ENCODE data around the gene SUN3.
"Not testable (repeated sequence)": the region's sequence is repeated elsewhere in the genome, so short reads cannot be mapped to it uniquely, and the experiment has no call there.

The SUN3 gene

DNA sequence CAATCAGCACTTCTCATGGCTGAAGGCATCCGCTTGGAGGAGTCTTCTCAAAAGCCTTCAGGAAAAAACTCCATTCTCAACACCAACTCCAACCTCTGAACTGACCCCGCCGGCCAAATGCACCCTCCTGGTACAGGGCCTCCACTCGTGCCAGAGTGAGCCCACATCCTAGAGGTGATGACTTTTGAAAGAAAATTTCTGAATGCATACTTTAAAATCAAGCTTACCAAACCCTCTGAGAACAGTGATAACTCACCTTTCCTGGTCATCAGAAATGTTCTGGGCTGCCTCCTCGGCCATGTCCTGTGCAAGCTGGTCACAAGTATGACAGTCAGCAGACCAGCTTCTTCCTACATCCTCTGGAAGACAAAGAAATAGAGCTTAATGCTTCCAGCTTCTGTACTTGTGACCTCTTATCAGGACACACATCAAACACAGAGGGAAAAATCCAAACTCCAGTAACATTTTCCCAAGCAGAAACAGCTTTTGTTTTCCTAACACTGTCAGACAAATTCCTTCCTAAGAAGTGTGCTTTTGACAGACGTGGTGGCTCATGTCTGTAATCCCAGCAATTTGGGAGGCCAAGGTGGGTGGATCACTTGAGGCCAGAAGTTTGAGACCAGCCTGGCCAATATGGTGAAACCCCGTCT, 80.6 kb downstream of the SUN3 start, which contains the start of gene PKD1L1:
Gene PKD1L1 (minus strand): TSS at position 326 of the 650 bp plus-strand sequence. CDS start 26 bp downstream, at position 300.
- no peak within 1 kb of the TSS for H3K4me3 ChIP-seq (ENCODE audit: low read depth, low read length)
- TF ChIP-seq, protein P1, sequence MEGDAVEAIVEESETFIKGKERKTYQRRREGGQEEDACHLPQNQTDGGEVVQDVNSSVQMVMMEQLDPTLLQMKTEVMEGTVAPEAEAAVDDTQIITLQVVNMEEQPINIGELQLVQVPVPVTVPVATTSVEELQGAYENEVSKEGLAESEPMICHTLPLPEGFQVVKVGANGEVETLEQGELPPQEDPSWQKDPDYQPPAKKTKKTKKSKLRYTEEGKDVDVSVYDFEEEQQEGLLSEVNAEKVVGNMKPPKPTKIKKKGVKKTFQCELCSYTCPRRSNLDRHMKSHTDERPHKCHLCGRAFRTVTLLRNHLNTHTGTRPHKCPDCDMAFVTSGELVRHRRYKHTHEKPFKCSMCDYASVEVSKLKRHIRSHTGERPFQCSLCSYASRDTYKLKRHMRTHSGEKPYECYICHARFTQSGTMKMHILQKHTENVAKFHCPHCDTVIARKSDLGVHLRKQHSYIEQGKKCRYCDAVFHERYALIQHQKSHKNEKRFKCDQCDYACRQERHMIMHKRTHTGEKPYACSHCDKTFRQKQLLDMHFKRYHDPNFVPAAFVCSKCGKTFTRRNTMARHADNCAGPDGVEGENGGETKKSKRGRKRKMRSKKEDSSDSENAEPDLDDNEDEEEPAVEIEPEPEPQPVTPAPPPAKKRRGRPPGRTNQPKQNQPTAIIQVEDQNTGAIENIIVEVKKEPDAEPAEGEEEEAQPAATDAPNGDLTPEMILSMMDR (IDR thresholded peaks at IDR 0.05; ENCODE audit: control insufficient read depth, extremely low read depth, insufficient read depth): no peak
- DNase-seq (ENCODE audit: low read depth): no peak

DNA sequence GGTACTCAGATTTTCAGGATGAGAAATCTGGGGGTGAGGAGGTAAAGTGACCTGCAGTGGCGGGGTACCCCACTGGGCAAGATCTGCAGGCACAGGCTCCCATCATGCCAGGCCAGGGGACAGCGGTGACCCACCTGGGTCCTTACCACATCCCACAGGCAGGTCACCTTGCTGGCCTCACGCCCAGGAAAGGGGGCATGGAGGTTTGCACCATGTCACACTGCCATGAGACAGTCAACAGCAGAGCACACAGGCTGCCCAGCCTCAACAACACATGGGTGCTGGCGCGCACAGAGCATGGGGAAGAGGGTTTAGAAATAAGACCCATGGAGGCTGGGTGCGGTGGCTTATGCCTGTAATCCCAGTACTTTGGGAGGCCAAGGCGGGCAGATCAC, 81.6 kb downstream of the SUN3 start:
- TF ChIP-seq, protein P1 (IDR thresholded peaks at IDR 0.05; ENCODE audit: control insufficient read depth, extremely low read depth, insufficient read depth): no peak
- no peak for DNase-seq (ENCODE audit: low read depth)
- no peak overlapping the region for H3K4me3 ChIP-seq (ENCODE audit: low read depth, low read length)

DNA sequence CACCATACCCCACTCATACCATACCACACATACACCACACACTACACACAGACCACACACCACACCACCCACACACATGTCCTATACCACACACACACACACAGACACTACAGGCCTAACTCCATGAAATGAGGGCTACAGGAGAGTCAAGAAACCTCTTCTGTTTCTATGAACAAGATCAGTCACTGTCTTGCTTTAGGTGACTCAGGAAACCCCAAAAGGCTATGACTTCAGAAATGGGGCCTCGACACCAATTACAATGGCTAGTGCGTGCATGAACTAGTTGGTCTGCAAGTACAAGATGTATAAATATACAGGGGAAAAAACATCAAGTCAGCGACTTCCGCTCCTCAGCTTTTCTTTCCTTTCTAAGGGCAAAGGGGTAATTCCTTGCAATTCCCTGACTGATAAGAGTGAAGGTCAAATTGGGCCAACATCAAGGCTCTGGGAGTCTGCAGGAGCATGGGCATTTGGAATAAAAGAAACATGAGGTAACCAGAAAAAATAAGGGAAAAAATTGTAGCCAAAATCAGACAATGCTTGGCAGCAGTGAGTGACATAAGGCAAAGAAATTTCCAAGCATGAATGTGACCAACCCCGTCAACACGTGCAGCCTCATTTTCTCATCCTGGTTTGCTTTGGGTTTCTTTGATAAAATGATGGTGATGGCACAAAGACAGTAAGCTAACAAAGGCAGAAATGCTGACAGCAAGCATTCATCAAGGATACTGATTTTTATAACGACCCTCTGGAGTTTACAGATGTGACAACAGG, 82.1 kb downstream of the SUN3 start:
- no peak overlapping the region for H3K4me3 ChIP-seq (ENCODE audit: low read depth, low read length)
- TF ChIP-seq, protein P1 (IDR thresholded peaks at IDR 0.05; ENCODE audit: control insufficient read depth, extremely low read depth, insufficient read depth): no peak
- DNase-seq (ENCODE audit: low read depth): no peak

DNA sequence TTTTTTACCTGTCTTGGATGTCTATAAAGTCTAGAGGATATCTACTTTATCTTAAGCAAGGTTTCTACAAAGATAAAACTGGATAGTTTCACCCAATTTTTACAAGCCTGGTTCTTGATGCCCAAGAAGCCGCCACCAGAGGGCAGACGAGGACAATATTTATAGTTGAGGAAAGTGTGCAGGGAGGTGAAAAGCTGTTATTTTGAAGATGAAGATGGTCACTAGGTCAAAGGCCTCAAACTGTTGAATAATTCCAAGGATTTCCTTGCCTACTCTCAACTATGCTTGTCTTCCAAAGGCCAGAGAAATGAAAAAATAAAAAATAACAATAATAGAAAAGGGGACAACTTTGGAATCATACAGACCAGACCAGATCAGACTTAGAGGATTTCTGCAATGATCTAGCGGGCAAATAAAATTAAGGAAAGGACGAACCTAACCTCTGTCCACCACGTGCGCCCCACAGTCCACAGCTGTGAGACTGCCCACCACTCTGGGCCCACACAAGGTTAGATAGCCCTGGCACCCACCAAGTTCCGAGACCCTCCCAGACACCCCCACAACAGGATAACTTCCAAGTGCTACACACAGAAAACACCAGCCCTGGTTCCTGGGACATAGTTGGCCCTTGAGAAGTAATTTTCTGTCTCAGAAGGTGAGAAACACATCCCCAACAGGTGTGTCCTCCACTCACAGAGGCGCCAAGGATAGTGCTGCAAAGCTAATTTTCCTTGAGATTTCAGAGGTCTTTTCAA, 83.5 kb downstream of the SUN3 start:
- no peak overlapping the region for H3K4me3 ChIP-seq (ENCODE audit: low read depth, low read length)
- peak; percentile 15 for DNase-seq (ENCODE audit: low read depth)
- TF ChIP-seq, protein P1 (IDR thresholded peaks at IDR 0.05; ENCODE audit: control insufficient read depth, extremely low read depth, insufficient read depth): peak; percentile 76

DNA sequence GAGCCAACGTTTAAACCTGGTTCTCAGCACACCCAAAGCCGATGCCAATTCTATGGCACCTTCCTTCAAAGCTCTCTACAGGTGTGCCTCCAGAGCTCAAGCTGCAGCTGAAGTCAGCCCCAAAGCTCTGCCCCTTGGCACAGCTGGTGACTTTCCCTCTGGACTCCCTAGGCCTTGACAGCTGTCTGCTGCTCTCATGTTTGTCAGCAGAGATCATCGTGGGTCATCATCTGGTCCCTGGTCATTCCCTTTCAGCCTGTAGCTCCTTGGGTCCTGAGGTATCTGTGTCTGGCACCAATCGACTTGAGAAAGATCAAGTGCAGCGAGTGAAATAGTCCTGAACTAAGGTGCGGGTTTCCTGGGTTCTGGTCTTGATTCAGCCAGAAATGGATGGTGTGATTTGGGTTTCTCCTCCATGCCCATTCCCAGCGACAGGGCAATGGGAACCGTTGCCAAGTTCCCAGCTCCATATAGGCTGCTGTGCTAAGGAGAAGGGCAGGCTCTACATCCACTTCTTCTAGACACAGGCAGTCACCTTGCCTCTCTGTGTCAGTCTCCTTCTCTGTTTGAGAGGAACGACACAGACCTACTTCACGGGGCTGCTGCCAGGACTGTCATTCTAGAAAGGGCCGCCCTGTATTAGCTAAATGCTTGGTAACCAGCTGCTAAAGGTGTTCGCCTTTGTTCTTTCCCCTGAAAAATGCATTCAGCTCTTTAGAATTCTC, 84.2 kb downstream of the SUN3 start:
- TF ChIP-seq, protein P1 (IDR thresholded peaks at IDR 0.05; ENCODE audit: control insufficient read depth, extremely low read depth, insufficient read depth): no peak
- H3K4me3 ChIP-seq (ENCODE audit: low read depth, low read length): no peak overlapping the region
- no peak for DNase-seq (ENCODE audit: low read depth)

DNA sequence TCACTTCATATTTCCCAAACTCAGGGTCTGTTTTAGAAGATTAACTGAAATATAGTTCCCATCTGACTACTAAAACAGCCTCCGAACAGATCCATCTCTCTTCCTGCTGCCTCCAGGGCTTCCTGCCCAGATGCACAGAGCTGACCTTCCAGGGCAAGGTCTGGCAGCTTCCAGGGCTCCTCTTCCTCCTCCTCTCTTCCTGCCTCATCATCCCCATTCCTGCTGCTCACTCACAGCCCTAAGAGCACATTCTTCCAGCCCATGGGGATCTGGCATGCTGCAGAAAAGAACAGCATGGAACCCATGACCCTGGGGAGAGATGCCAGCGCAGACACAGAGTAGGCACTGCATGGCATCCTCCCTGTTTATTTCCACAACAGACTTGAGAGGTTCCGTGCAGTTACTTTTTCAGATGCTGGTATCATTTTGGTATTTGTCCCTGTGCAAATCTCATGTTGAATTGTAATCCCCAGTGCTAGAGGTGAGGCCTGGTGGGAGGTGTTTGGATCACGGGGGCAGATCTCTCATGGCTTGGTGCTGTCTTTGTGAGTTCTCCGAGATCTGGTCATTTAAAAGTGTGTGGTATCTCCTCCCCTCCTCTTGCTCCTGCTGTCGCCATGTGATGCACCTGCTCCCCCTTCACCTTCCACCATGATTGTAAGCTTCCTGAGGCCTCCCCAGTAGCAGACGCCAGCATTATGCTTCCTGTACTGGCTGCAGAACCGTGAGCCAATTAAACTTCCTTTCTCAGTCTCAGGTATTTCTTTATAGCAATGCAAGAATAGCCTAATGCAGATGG, 85.0 kb downstream of the SUN3 start:
- H3K4me3 ChIP-seq (ENCODE audit: low read depth, low read length): no peak overlapping the region
- DNase-seq (ENCODE audit: low read depth): no peak
- TF ChIP-seq, protein P1 (IDR thresholded peaks at IDR 0.05; ENCODE audit: control insufficient read depth, extremely low read depth, insufficient read depth): no peak

DNA sequence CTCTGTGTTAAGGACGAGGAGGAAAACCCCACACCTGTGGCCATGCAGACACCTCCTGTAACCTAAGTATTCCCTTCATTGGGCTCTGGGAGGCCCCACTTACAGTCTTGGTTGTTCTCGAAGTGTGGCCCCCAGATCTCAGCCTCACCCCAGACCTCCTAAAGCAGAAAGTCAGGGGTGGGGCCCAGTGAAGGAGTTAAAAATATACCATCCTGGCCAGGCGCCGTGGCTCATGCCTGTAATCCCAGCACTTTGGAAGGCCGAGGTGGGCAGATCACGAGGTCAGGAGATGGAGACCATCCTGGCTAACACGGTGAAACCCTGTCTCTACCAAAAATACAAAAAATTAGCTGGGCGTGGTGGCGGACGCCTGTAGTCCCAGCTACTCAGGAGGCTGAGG, 86.3 kb downstream of the SUN3 start:
- not testable (repeated sequence) for H3K4me3 ChIP-seq (ENCODE audit: low read depth, low read length); DNase-seq (ENCODE audit: low read depth)
